ENCODE data around the gene FHDC1.

The FHDC1 gene

GRCh38 chr4:152973629-152974467 is 37.7 kb downstream of the FHDC1 start:
- Histone ChIP-seq H3K9ac (ENCODE audit: insufficient read length) (no peak overlapping the region), H3K36me3 (ENCODE audit: insufficient read depth, low read length) (no peaks in the 10 kb centered on the region), H3K9me3 (ENCODE audit: low read depth, low read length) (no peaks in the 10 kb centered on the region), H3K27ac (no peak overlapping the region), H3K4me3 (no peak overlapping the region)
- TF ChIP-seq EZH2 (IDR thresholded peaks at IDR 0.05) (no peak), POLR2AphosphoS5 (IDR thresholded peaks at IDR 0.05; ENCODE audit: borderline replicate concordance, low read depth, low read length) (no peak), FOXP2 (optimal IDR thresholded peaks at IDR 0.05; ENCODE audit: control extremely low read depth, extremely low read length, insufficient read depth) (no peak)
- no peak for DNase-seq (ENCODE audit: low read depth, low spot score)

DNA sequence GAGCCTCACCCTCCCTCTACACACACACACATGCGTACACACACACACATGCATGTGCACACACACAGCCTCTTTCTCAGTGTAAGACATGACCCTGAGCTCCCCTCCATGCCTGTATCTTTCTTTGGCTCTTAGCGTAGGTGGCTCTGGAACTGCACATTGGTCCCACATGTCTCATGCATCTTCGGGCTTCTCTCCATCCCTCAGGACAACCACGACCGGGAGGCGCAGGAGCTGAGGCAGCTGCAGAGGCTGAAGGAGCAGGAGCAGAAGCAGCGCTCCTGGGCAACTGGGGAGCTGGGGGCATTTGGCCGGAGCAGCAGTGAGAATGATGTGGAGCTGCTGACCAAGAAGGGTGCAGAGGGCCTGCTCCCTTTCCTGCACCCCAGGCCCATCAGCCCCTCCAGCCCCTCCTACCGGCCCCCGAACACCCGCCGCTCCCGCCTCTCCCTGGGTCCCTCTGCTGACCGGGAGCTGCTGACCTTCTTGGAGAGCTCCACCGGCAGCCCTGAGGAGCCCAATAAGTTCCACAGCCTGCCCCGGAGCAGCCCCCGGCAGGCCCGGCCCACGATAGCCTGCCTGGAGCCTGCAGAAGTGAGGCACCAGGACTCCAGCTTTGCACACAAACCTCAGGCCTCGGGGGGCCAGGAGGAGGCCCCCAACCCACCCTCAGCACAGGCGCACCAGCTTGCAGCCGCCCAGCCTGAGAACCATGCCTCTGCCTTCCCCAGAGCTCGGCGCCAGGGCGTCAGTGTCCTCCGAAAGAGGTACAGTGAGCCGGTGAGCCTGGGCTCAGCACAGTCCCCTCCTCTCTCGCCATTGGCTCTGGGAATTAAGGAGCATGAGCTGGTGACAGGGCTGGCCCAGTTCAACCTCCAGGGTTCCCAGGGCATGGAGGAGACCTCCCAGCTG is 38.6 kb downstream of the FHDC1 start:
- H3K9me3 ChIP-seq (ENCODE audit: low read depth, low read length) = no peaks in the 10 kb centered on the region
- no peaks in the 10 kb centered on the region for H3K36me3 ChIP-seq (ENCODE audit: insufficient read depth, low read length)
- no peak for DNase-seq (ENCODE audit: low read depth, low spot score)
- no peak overlapping the region for H3K27ac ChIP-seq
- TF ChIP-seq POLR2AphosphoS5 (IDR thresholded peaks at IDR 0.05; ENCODE audit: borderline replicate concordance, low read depth, low read length) = no peak
- no peak for TF ChIP-seq FOXP2 (optimal IDR thresholded peaks at IDR 0.05; ENCODE audit: control extremely low read depth, extremely low read length, insufficient read depth)
- TF ChIP-seq EZH2 (IDR thresholded peaks at IDR 0.05) = no peak
- H3K9ac ChIP-seq (ENCODE audit: insufficient read length) = no peak overlapping the region
- H3K4me3 ChIP-seq = no peak overlapping the region

- H3K36me3 ChIP-seq (ENCODE audit: insufficient read depth, low read length) = no peaks in the 10 kb centered on the region
- no peak overlapping the region for H3K9ac ChIP-seq (ENCODE audit: insufficient read length)
- no peak overlapping the region for H3K4me3 ChIP-seq
- no peaks in the 10 kb centered on the region for H3K9me3 ChIP-seq (ENCODE audit: low read depth, low read length)
- TF ChIP-seq EZH2 (IDR thresholded peaks at IDR 0.05) (no peak), POLR2AphosphoS5 (IDR thresholded peaks at IDR 0.05; ENCODE audit: borderline replicate concordance, low read depth, low read length) (no peak), FOXP2 (optimal IDR thresholded peaks at IDR 0.05; ENCODE audit: control extremely low read depth, extremely low read length, insufficient read depth) (no peak)
- DNase-seq (ENCODE audit: low read depth, low spot score) = no peak
- H3K27ac ChIP-seq = no peak overlapping the region
These were observed 39.5 kb downstream of the FHDC1 start for GRCh38 chr4:152975380-152976211.

- no peak overlapping the region for H3K4me3 ChIP-seq
- no peak overlapping the region for H3K27ac ChIP-seq
- DNase-seq (ENCODE audit: low read depth, low spot score) = no peak
- no peak for TF ChIP-seq POLR2AphosphoS5 (IDR thresholded peaks at IDR 0.05; ENCODE audit: borderline replicate concordance, low read depth, low read length)
- no peak for TF ChIP-seq EZH2 (IDR thresholded peaks at IDR 0.05)
- no peak for TF ChIP-seq FOXP2 (optimal IDR thresholded peaks at IDR 0.05; ENCODE audit: control extremely low read depth, extremely low read length, insufficient read depth)
- H3K9ac ChIP-seq (ENCODE audit: insufficient read length) = no peak overlapping the region
- H3K9me3 ChIP-seq (ENCODE audit: low read depth, low read length) = no peaks in the 10 kb centered on the region
- H3K36me3 ChIP-seq (ENCODE audit: insufficient read depth, low read length) = no peaks in the 10 kb centered on the region
These were observed 40.2 kb downstream of the FHDC1 start for GRCh38 chr4:152976212-152976761.

DNA sequence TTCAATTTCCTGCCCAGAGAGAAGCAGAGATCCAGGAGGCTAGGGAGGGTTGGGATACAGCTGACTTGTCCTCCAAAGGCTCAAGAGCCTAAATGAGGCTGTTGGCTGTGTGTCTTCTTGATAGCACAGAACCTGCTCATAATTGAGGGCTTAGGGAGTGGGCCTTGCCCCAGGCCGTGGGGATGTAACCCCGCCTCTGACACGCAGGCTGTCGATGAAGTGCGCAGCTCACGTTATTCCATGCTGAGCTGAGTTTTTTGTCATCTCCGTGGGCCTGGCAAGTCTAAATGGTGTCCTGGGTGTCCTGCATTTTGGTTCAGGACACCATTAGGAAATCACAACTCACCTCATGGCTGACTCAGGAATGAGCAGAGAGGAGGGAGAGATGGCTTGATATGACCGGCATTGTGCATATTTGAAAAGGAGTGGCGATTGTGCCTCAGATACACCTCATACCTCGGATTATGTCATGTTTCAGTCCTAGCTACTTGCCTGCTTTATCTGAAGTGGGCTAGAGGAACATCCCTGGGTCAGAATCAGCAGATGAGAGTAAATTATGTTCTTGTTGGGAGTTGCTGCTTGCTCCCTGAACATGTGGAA is 43.7 kb downstream of the FHDC1 start:
- no peaks in the 10 kb centered on the region for H3K9me3 ChIP-seq (ENCODE audit: low read depth, low read length)
- no peak overlapping the region for H3K27ac ChIP-seq
- H3K9ac ChIP-seq (ENCODE audit: insufficient read length) = no peak overlapping the region
- TF ChIP-seq FOXP2 (optimal IDR thresholded peaks at IDR 0.05; ENCODE audit: control extremely low read depth, extremely low read length, insufficient read depth) (no peak), POLR2AphosphoS5 (IDR thresholded peaks at IDR 0.05; ENCODE audit: borderline replicate concordance, low read depth, low read length) (no peak), EZH2 (IDR thresholded peaks at IDR 0.05) (no peak)
- no peaks in the 10 kb centered on the region for H3K36me3 ChIP-seq (ENCODE audit: insufficient read depth, low read length)
- no peak overlapping the region for H3K4me3 ChIP-seq
- DNase-seq (ENCODE audit: low read depth, low spot score) = no peak

- DNase-seq (ENCODE audit: low read depth, low spot score) = no peak
- H3K9ac ChIP-seq (ENCODE audit: insufficient read length) = no peak overlapping the region
- no peak overlapping the region for H3K4me3 ChIP-seq
These were observed 45.2 kb downstream of the FHDC1 start for GRCh38 chr4:152981278-152981677.

GRCh38 chr4:152981842-152982241 is 45.7 kb downstream of the FHDC1 start:
- Histone ChIP-seq H3K9ac (ENCODE audit: insufficient read length) (no peak overlapping the region), H3K9me3 (ENCODE audit: low read depth, low read length) (no peaks in the 10 kb centered on the region), H3K36me3 (ENCODE audit: insufficient read depth, low read length) (no peaks in the 10 kb centered on the region), H3K4me3 (no peak overlapping the region), H3K27ac (no peak overlapping the region)
- no peak for DNase-seq (ENCODE audit: low read depth, low spot score)
- no peak for TF ChIP-seq FOXP2 (optimal IDR thresholded peaks at IDR 0.05; ENCODE audit: control extremely low read depth, extremely low read length, insufficient read depth)
- no peak for TF ChIP-seq EZH2 (IDR thresholded peaks at IDR 0.05)
- TF ChIP-seq POLR2AphosphoS5 (IDR thresholded peaks at IDR 0.05; ENCODE audit: borderline replicate concordance, low read depth, low read length) = no peak

More at GRCh38 chr4:152981278-152981677, 45.2 kb downstream of the FHDC1 start:
- Histone ChIP-seq H3K27ac (no peak overlapping the region), H3K9me3 (ENCODE audit: low read depth, low read length) (no peaks in the 10 kb centered on the region), H3K36me3 (ENCODE audit: insufficient read depth, low read length) (no peaks in the 10 kb centered on the region)
- TF ChIP-seq FOXP2 (optimal IDR thresholded peaks at IDR 0.05; ENCODE audit: control extremely low read depth, extremely low read length, insufficient read depth) = no peak
- no peak for TF ChIP-seq POLR2AphosphoS5 (IDR thresholded peaks at IDR 0.05; ENCODE audit: borderline replicate concordance, low read depth, low read length)
- no peak for TF ChIP-seq EZH2 (IDR thresholded peaks at IDR 0.05)

All from SK-N-MC (cell line).